ENCODE results near the gene SLC30A2.
"Not testable (repeated sequence)": the region's sequence is repeated elsewhere in the genome, so short reads cannot be mapped to it uniquely, and the experiment has no call there.

SLC30A2 gene, protein sequence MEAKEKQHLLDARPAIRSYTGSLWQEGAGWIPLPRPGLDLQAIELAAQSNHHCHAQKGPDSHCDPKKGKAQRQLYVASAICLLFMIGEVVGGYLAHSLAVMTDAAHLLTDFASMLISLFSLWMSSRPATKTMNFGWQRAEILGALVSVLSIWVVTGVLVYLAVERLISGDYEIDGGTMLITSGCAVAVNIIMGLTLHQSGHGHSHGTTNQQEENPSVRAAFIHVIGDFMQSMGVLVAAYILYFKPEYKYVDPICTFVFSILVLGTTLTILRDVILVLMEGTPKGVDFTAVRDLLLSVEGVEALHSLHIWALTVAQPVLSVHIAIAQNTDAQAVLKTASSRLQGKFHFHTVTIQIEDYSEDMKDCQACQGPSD

DNA sequence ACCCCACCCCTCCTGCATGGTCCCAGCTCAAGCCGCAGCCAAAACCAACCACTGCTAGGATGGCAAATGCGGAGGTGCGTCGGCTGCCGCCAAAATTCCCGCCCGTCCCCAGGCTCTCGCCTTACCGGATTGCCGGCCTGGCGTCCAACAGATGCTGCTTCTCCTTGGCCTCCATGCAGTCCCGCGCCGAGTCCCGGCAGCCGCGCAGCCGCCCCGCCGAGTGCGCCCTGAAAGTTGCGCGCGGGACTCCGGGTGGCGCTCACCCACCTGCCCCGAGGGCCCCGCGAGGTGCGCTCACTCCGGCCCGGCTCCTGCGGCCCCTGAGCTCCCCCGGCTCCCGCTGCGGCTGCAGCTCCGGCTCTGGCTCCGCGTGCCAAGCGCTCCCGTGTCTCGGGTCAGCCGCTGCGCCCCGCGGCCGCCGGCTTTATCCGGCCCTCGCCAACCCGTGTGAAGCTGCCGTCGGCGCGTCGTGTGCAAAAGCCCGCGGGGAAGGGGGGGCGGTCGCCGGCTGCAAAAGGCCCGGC lies at the start of gene SLC30A2:
Gene SLC30A2 (minus strand): TSS at position 397 of the 524 bp plus-strand sequence. CDS start 222 bp downstream, at position 175.
- no peak for DNase-seq (ENCODE audit: low read depth)

GRCh38 chr1:26094677-26095383 lies 48.9 kb upstream of the SLC30A2 start:
- no peak for DNase-seq (ENCODE audit: low read depth)

DNA sequence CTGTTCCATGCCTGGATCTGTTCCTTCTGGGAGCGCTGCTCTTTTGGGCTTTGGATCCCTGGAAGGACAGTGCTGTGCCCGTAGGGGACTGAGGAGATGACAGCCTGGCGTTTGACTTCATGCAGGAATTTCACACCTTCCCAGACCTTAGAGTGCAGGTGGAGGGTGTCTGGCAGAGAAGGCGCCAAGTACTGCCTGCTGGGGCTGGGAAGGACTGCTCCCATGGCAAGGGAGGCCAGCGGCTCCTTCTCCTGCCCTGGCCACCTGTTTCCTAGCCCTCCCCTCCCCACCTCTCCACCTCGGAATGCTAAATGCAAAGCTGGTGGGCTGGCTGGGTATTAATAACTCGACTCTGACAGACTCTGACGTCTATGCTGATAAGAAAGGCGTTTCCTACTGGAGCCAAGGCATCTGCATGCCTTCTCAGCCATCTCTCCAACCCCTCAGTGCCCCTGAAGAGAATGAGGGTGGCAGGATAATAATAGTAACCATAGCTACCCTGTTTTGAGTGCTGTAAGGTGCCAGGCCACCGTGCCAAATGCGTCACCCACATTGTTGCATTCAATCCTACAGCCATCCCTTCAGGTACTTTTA lies 48.3 kb upstream of the SLC30A2 start:
- no peak for DNase-seq (ENCODE audit: low read depth)

DNA sequence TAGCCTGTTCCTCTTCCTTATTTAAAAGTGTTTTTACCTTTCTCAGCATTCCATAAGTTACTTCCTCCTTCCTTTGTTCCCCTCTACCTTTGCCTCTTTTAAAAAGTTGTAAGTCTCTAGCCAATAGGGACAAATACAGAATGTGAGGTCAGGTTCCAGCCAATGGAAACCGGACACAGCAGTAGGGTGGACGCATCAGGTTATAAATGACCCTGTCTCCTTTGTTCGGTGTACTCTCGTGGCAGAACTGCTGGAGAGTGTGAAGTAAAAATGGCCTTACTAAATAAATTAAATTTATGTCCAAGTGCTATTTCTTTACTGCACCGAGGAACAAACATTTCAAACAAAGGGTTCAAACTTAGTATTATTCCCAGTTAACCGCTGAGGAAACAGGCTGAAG lies 47.7 kb upstream of the SLC30A2 start:
- DNase-seq (ENCODE audit: low read depth) = not testable (repeated sequence)

DNA sequence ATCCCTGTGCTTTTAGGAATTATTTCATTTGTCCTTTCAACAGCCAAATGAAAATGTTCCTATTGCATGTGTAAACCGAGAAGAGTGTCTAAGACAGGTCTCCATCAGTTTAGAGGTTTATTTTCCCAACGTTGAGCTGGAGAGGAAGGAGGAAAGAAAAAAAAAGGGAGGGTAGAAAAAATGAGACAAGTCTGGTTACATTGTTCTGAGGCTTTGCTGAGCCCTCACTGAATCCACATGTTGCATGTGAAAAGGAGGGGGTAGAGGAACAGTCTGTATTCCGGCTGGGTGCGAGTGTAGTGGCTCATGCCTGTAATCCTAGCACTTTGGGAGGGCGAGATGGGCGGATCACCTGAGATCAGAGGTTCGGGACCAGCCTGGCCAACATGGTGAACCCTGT lies 46.5 kb upstream of the SLC30A2 start:
- no peak for DNase-seq (ENCODE audit: low read depth)

DNA sequence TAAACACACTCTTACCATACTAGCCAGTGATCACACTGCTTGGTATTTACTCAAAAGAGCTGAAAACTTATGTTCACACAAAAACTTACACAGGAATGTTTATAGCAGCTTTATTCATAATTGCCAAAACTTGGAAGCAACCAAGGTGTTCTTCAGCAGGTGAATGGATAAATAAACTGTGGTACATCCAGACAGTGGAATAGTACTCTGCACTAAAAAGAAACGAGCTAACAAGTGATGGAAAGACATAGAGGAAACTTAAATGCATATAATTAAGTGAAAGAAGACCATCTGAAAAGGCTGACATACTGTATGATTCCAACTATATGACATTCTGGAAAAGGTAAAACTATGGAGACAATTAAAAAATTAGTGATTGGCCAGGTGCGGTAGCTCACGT lies 45.0 kb upstream of the SLC30A2 start:
- DNase-seq (ENCODE audit: low read depth) = no peak

DNA sequence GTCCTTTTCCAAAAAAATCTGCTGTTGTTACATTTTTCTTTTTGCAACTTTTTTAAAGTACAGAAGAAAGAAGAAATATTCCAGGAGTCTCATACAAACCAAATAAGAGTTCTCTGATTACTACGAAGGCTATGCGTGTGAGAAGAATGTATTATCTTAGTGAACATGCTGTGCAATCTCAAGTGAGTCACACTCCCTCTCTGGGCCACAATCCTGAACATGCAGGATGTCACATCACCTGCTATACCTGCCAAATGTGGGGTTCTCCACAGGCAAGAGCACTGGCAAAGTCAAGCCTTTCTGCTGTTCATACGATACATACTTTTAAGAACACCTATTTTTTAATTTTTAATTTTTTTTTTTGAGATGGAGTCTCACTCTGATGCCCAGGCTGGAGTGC lies 43.2 kb upstream of the SLC30A2 start:
- DNase-seq (ENCODE audit: low read depth) = no peak

DNA sequence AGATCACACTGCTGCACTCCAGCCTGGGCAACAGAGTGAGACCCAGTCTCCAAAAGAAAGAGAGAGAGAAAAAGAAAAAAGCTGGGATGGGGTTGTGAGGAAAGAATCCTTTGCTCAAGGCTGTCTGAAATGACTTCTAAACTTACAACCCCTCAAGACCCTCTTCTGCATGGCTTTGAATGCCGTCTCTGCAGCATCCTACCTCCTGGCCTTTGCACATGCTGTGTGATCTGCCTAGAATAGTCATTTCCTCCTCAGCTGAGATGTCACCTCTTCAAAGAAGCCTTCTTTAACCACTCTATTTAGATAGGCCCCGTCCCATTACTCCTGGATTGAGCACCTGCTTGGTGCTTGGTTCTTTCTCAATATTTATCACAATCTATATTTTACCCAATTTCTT lies 38.9 kb upstream of the SLC30A2 start:
- no peak for DNase-seq (ENCODE audit: low read depth)

GRCh38 chr1:26084091-26084561 lies 38.2 kb upstream of the SLC30A2 start:
- no peak for DNase-seq (ENCODE audit: low read depth)

DNA sequence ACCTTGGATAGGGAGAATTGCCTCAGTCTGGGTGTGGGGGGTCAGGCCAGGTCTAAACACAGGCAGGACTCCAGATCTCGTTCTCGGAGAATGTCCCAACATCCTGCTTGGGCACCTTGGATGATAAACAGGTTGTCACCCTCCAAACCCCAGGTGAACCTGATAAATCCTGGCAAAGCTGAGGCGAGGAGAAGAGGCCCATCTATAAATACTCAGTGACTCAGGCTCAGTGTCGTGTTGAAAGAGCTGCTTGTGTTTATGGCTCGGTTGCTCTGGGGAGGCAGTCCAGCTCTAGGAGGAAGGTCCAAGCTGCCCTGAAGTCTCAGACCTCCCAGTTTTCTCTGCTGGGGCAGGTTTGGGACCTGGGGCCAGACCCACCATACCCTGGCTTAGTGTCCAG lies 37.3 kb upstream of the SLC30A2 start:
- no peak for DNase-seq (ENCODE audit: low read depth)

GRCh38 chr1:26082020-26082350 lies 36.1 kb upstream of the SLC30A2 start:
- DNase-seq (ENCODE audit: low read depth) = no peak

GRCh38 chr1:26081267-26082019 lies 35.5 kb upstream of the SLC30A2 start:
- DNase-seq (ENCODE audit: low read depth) = no peak

DNA sequence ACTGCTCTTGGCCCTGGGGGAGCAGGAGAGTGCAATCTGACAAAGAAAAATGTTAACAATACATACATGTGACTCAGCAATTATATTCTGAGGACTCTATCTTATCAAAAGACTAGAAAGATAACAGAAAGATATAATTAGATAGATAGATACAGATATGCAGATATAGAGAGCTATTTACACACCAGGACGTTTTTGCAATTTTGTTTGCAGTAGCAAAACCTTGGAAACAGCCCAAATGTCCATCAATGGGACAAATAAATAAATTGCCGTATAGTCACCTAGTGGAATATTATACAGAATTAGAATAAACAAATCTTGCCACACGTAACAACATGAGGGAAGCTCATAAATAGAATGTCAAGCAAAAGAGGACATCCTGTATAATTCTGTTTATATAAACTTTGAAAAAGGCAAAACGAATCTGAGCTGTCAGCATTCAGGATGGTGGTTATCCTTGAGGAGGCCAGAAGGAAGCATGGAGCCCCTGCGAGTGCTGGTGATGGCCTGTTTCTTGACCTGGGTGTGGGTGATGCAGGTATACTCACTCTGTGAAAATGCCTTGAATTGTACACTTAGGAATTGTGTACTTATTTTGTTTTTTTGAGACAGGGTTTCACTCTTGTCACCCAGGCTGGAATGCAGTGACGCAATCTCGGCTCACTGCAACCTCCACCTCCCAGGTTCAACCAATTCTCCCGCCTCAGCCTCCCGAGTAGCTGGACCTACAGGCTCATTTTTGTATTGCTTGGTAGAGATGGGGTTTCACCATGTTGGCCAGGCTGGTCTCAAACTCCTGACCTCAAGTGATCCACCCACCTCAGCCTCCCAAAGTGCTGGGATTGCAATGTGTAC lies 34.3 kb upstream of the SLC30A2 start:
- no peak for DNase-seq (ENCODE audit: low read depth)

- no peak for DNase-seq (ENCODE audit: low read depth)
These were observed 33.3 kb upstream of the SLC30A2 start for GRCh38 chr1:26079178-26079563.

- DNase-seq (ENCODE audit: low read depth) = no peak
These were observed 32.6 kb upstream of the SLC30A2 start for GRCh38 chr1:26078286-26079177.

DNA sequence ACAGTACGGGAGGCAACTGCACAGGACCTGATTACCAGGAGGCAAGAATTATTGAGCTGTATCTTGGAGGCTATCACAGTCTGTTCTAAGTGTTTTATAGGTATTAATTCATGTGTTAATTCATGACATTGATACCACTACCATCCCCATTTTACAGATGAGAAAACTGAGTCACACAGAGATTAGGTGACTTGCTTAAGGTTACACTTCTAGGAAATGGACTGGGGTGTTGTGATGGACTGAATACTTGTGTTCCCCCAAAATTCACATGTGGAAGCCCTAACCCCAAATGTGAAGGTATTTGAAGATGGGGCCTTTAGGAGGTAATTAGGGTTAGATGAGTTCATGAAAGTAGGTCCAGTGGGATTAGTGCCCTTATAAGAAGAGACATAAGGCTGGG lies 31.6 kb upstream of the SLC30A2 start:
- DNase-seq (ENCODE audit: low read depth) = no peak

GRCh38 chr1:26075421-26076144 lies 29.7 kb upstream of the SLC30A2 start:
- no peak for DNase-seq (ENCODE audit: low read depth)

GRCh38 chr1:26072305-26072704 lies 26.4 kb upstream of the SLC30A2 start:
- DNase-seq (ENCODE audit: low read depth) = no peak

DNA sequence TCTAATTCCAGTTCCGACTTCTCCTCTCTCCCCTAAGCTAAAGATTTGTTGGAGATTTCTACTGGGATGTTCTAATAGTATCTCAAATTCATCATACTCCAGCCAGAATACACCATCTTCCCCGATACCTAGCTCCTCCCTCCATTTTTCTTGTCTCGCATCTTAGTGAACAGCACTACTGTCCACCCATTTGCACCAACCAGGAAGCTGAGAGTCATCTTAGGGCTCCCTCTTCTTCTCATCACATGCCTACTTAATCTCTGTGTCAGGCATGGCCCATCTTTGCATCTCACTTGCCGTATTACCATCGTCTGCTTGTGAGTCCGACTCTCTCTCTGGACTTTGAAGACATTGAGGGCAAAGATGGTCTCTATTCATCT lies 25.0 kb upstream of the SLC30A2 start:
- DNase-seq (ENCODE audit: low read depth) = no peak

Measured in activated T-helper 9 cell treated with anti-CD3 and anti-CD28 coated beads, Interleukin-2, amount 50 U/mL, for 16 hours (primary cell).